ENCODE results near the gene ZNF808. TPM values are rescaled to one million over a fixed set of nuclear protein-coding genes. Genes with fewer than 3 reads are reported as not detected.

ZNF808 gene
- total RNA-seq, 1 experiment from 2014 or later: 35.7 TPM

DNA sequence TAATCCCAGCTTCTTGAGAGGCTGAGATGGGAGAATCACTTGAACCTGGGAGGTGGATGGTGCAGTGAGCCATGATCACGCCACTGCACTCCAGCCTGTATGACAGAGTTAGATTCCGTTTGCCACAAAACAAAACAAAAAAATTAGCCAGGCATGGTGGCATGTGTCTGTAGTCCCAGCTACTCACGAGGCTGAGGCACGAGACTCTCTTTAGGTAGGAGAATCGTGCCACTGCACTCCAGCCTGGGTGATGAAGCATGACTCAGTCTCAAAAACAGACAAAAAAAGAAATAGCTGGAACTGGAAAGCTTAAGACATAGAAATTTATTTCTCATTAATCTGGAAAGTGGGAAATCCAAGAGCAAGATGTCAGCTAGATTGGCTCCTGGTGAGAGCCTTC, 20.2 kb upstream of the ZNF808 start:
- Histone ChIP-seq H3K9me3 (ENCODE audit: control insufficient read depth, low read depth, low read length) (no peaks in the 10 kb centered on the region), H3K18ac (ENCODE audit: insufficient read length, low read depth, low read length) (no peak overlapping the region), H2BK12ac (ENCODE audit: insufficient read length, low read depth, low read length) (no peak overlapping the region), H3K79me1 (ENCODE audit: insufficient read depth, low read depth, low read length, poor library complexity, severe bottlenecking) (no peaks in the 10 kb centered on the region), H3K27me3 (ENCODE audit: insufficient read depth, low read length) (no peaks in the 10 kb centered on the region; the same call in 1 of the 2 replicates), H3K4me1 (ENCODE audit: insufficient read depth, low read length) (no peaks in the 10 kb centered on the region), H3K23ac (ENCODE audit: insufficient read length, low read depth, low read length) (no peak overlapping the region), H4K20me1 (ENCODE audit: control insufficient read depth, insufficient read depth, insufficient read length) (no peaks in the 10 kb centered on the region), H3K23me2 (ENCODE audit: insufficient read length, low read depth, low read length, poor library complexity, severe bottlenecking) (no peaks in the 10 kb centered on the region), H3K79me2 (ENCODE audit: insufficient read depth, low read length) (no peaks in the 10 kb centered on the region), H2BK120ac (ENCODE audit: low read depth, low read length, poor library complexity, severe bottlenecking) (no peak overlapping the region), H4K8ac (replicated peaks; ENCODE audit: insufficient read length, low read depth, low read length) (no peak overlapping the region), H2AFZ (ENCODE audit: low read length) (no peak overlapping the region), H4K5ac (ENCODE audit: insufficient read length, low read depth, low read length) (no peak overlapping the region), H3K56ac (ENCODE audit: insufficient read length, low read depth, low read length) (no peak overlapping the region), H3K4me2 (ENCODE audit: insufficient read depth, insufficient read length, low read length) (no peak overlapping the region), H3K14ac (ENCODE audit: insufficient read depth, low read length) (no peak overlapping the region), H3T11ph (ENCODE audit: low read length) (no peak overlapping the region), H2BK20ac (ENCODE audit: low read depth, low read length, poor library complexity, severe bottlenecking) (no peak overlapping the region), H2BK15ac (ENCODE audit: low read depth, low read length) (no peak overlapping the region), H3K4ac (ENCODE audit: low read depth, low read length) (no peak overlapping the region), H3K9ac (ENCODE audit: extremely low read depth, insufficient read length, low read length) (no peak overlapping the region), H2AK5ac (ENCODE audit: insufficient read length, low read length) (no peak overlapping the region), H3K27ac (ENCODE audit: insufficient read length, low read depth, low read length) (no peak overlapping the region), H2BK5ac (ENCODE audit: insufficient read length, low read length) (no peak overlapping the region), H4K91ac (ENCODE audit: insufficient read length, low read depth, low read length) (no peak overlapping the region)
- Mint-ChIP-seq H3K4me3 (no peak overlapping the region), H3K9me3 (no peaks in the 10 kb centered on the region; a peak in 1 of 5 replicates), H3K27ac (no peak overlapping the region), H3K27me3 (ENCODE audit: low read depth) (peaks cover 39% of the 10 kb centered on the region), H3K4me1 (no peaks in the 10 kb centered on the region), H3K36me3 (ENCODE audit: insufficient read depth in 1 of 3, low read depth in 3 of 3) (peaks cover 6 to 61% (median 8%) of the 10 kb centered on the region in 3 experiments; a peak in 6 of 7 replicates)
- TF ChIP-seq, protein P1, sequence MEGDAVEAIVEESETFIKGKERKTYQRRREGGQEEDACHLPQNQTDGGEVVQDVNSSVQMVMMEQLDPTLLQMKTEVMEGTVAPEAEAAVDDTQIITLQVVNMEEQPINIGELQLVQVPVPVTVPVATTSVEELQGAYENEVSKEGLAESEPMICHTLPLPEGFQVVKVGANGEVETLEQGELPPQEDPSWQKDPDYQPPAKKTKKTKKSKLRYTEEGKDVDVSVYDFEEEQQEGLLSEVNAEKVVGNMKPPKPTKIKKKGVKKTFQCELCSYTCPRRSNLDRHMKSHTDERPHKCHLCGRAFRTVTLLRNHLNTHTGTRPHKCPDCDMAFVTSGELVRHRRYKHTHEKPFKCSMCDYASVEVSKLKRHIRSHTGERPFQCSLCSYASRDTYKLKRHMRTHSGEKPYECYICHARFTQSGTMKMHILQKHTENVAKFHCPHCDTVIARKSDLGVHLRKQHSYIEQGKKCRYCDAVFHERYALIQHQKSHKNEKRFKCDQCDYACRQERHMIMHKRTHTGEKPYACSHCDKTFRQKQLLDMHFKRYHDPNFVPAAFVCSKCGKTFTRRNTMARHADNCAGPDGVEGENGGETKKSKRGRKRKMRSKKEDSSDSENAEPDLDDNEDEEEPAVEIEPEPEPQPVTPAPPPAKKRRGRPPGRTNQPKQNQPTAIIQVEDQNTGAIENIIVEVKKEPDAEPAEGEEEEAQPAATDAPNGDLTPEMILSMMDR (conservative IDR thresholded peaks at IDR 0.05): no peak
- DNase-seq: no peak
- WGBS (ENCODE audit: extremely low coverage, insufficient read length, low lambda C conversion rate): no CpG with 5 or more reads among the region's 5 CpGs
